Karpas-422 (cell line): ENCODE measurements around the gene PRPF40B. TPM values are rescaled to one million over a fixed set of nuclear protein-coding genes. Genes with fewer than 3 reads are reported as not detected.

Source experiments
- DNase-seq: peaks from one replicate; pipeline ENCODE4 v3.0.0-alpha.2; 2015
- H2AFZ ChIP-seq: fragments of 200-600 bp; sonication (generic); 2 replicates; pipeline ENCODE4 v1.6.1; 2014; ENCODE audit warnings: antibody characterized with exemption, low read length, mixed read lengths
- H3K27ac ChIP-seq: fragments of 200-600 bp; sonication (generic); 2 replicates; pipeline ENCODE4 v1.5.1; 2014; ENCODE audit warnings: mild to moderate bottlenecking, low read length, moderate library complexity
- H3K27me3 ChIP-seq: fragments of 200-600 bp; sonication (generic); 2 replicates; pipeline ENCODE4 v1.6.1; 2014; ENCODE audit warnings: low read length, mixed read lengths
- H3K36me3 ChIP-seq: fragments of 200-600 bp; sonication (generic); 2 replicates; pipeline ENCODE4 v1.6.1; 2014; ENCODE audit warnings: low read length, mixed read lengths; ENCODE audit not compliant: insufficient read depth
- H3K4me1 ChIP-seq: fragments of 200-600 bp; sonication (generic); 2 replicates; pipeline ENCODE4 v1.6.1; 2014; ENCODE audit warnings: mild to moderate bottlenecking, low read length, mixed read lengths
- H3K4me2 ChIP-seq: fragments of 200-600 bp; sonication (generic); 2 replicates; pipeline ENCODE4 v1.6.1; 2014; ENCODE audit warnings: low read length, low read depth, mild to moderate bottlenecking; ENCODE audit not compliant: poor library complexity, severe bottlenecking
- H3K4me3 ChIP-seq: fragments of 200-600 bp; sonication (generic); 2 replicates; pipeline ENCODE4 v1.5.1; 2014; ENCODE audit warnings: mild to moderate bottlenecking, antibody characterized with exemption, low read length, mixed read lengths
- H3K79me2 ChIP-seq: fragments of 200-600 bp; sonication (generic); 2 replicates; pipeline ENCODE4 v1.6.1; 2014; ENCODE audit warnings: mild to moderate bottlenecking, low read length, mixed read lengths
- H3K9ac ChIP-seq: fragments of 200-600 bp; sonication (generic); 2 replicates; pipeline ENCODE4 v1.6.0; 2014; ENCODE audit warnings: low read length
- H3K9me2 ChIP-seq: fragments of 200-600 bp; sonication (generic), shearing (Covaris generic); replicated peaks from 2 replicates; pipeline ENCODE4 v1.6.0; 2014; ENCODE audit warnings: mild to moderate bottlenecking, low read length, moderate library complexity; ENCODE audit not compliant: insufficient read depth
- H3K9me3 ChIP-seq: fragments of 300-700, 200-600 bp; sonication (generic); 2 replicates; pipeline ENCODE4 v1.6.1; 2014; ENCODE audit warnings: low read length, mixed read lengths
- H4K20me1 ChIP-seq: fragments of 200-600 bp; sonication (generic); 2 replicates; pipeline ENCODE4 v1.6.1; 2014; ENCODE audit warnings: mild to moderate bottlenecking, antibody characterized with exemption, low read length, low read depth; ENCODE audit not compliant: insufficient read depth
- total RNA-seq: library from RNA; depleted of rRNA; stranded (reverse); fragments of >200 nt; shearing (Covaris generic); gene quantifications from 2 replicates; pipeline ENCODE4 v1.2.3, GENCODE V29; 2014; ENCODE audit warnings: low replicate concordance

The PRPF40B gene
- total RNA-seq, 1 experiment from 2014 or later = 5.0 TPM

GRCh38 chr12:49683599-49684309 is 60.4 kb downstream of the PRPF40B start:
- Histone ChIP-seq H3K4me1 (no peaks in the 10 kb centered on the region; the same call in 1 of the 2 replicates), H4K20me1 (no peaks in the 10 kb centered on the region), H2AFZ (no peak overlapping the region), H3K27ac (no peak overlapping the region), H3K4me2 (no peak overlapping the region), H3K36me3 (no peaks in the 10 kb centered on the region), H3K79me2 (no peaks in the 10 kb centered on the region), H3K27me3 (no peaks in the 10 kb centered on the region), H3K9me2 (no peaks in the 10 kb centered on the region), H3K4me3 (no peak overlapping the region), H3K9ac (no peak overlapping the region), H3K9me3 (no peaks in the 10 kb centered on the region)
- no peak for DNase-seq

- H3K9me2 ChIP-seq = no peaks in the 10 kb centered on the region
- H3K79me2 ChIP-seq = no peaks in the 10 kb centered on the region
- H3K4me1 ChIP-seq = no peaks in the 10 kb centered on the region; the same call in 1 of the 2 replicates
- no peak overlapping the region for H3K27ac ChIP-seq
- H3K4me2 ChIP-seq = no peak overlapping the region
- H3K36me3 ChIP-seq = no peaks in the 10 kb centered on the region
- no peaks in the 10 kb centered on the region for H4K20me1 ChIP-seq
- H3K9ac ChIP-seq = no peak overlapping the region
- DNase-seq = no peak
- no peak overlapping the region for H2AFZ ChIP-seq
- H3K27me3 ChIP-seq = no peaks in the 10 kb centered on the region
- H3K9me3 ChIP-seq = no peaks in the 10 kb centered on the region
- H3K4me3 ChIP-seq = no peak overlapping the region
Measured at GRCh38 chr12:49684310-49684854, 61.0 kb downstream of the PRPF40B start.

GRCh38 chr12:49687941-49688340 is 64.6 kb downstream of the PRPF40B start:
- H3K9me3 ChIP-seq = no peaks in the 10 kb centered on the region
- no peak overlapping the region for H3K9ac ChIP-seq
- H3K9me2 ChIP-seq = no peaks in the 10 kb centered on the region
- no peaks in the 10 kb centered on the region for H3K36me3 ChIP-seq
- H4K20me1 ChIP-seq = no peaks in the 10 kb centered on the region; the same call in 1 of the 2 replicates
- H3K4me1 ChIP-seq = no peaks in the 10 kb centered on the region
- no peak overlapping the region for H3K4me3 ChIP-seq
- no peak overlapping the region for H3K27ac ChIP-seq
- H3K27me3 ChIP-seq = no peaks in the 10 kb centered on the region
- H3K4me2 ChIP-seq = no peak overlapping the region
- no peak overlapping the region for H2AFZ ChIP-seq
- DNase-seq = no peak
- no peaks in the 10 kb centered on the region for H3K79me2 ChIP-seq

- Histone ChIP-seq H3K27ac (no peak overlapping the region), H3K4me1 (no peaks in the 10 kb centered on the region), H3K4me3 (no peak overlapping the region)
Measured at GRCh38 chr12:49689237-49689636, 65.9 kb downstream of the PRPF40B start.

GRCh38 chr12:49689785-49690184 is 66.4 kb downstream of the PRPF40B start:
- H3K4me3 ChIP-seq = no peak overlapping the region
- no peak overlapping the region for H2AFZ ChIP-seq
- no peaks in the 10 kb centered on the region for H3K79me2 ChIP-seq
- no peak overlapping the region for H3K4me2 ChIP-seq
- no peaks in the 10 kb centered on the region for H3K9me2 ChIP-seq
- no peak overlapping the region for H3K27ac ChIP-seq
- DNase-seq = no peak
- no peaks in the 10 kb centered on the region for H3K36me3 ChIP-seq
- H3K4me1 ChIP-seq = no peaks in the 10 kb centered on the region
- H4K20me1 ChIP-seq = no peaks in the 10 kb centered on the region; the same call in 1 of the 2 replicates
- H3K9ac ChIP-seq = no peak overlapping the region
- no peaks in the 10 kb centered on the region for H3K27me3 ChIP-seq
- H3K9me3 ChIP-seq = no peaks in the 10 kb centered on the region

More at GRCh38 chr12:49689237-49689636, 65.9 kb downstream of the PRPF40B start:
- Histone ChIP-seq H2AFZ (no peak overlapping the region), H3K4me2 (no peak overlapping the region), H4K20me1 (no peaks in the 10 kb centered on the region; the same call in 1 of the 2 replicates), H3K9me3 (no peaks in the 10 kb centered on the region), H3K36me3 (no peaks in the 10 kb centered on the region), H3K9ac (no peak overlapping the region), H3K27me3 (no peaks in the 10 kb centered on the region), H3K9me2 (no peaks in the 10 kb centered on the region), H3K79me2 (no peaks in the 10 kb centered on the region)
- no peak for DNase-seq

- H3K4me2 ChIP-seq = no peak overlapping the region
Measured at GRCh38 chr12:49692851-49693250, 69.5 kb downstream of the PRPF40B start.

GRCh38 chr12:49693931-49694444 is 70.6 kb downstream of the PRPF40B start:
- Histone ChIP-seq H3K27ac (no peak overlapping the region), H3K36me3 (no peaks in the 10 kb centered on the region), H3K4me3 (no peak overlapping the region), H4K20me1 (no peaks in the 10 kb centered on the region; the same call in 1 of the 2 replicates), H3K9me2 (no peaks in the 10 kb centered on the region), H3K4me2 (no peak overlapping the region), H3K79me2 (no peaks in the 10 kb centered on the region), H3K27me3 (no peaks in the 10 kb centered on the region), H3K9ac (no peak overlapping the region), H2AFZ (no peak overlapping the region), H3K4me1 (peaks cover 16% of the 10 kb centered on the region), H3K9me3 (no peaks in the 10 kb centered on the region)
- DNase-seq = no peak

More at GRCh38 chr12:49692851-49693250, 69.5 kb downstream of the PRPF40B start:
- no peak overlapping the region for H2AFZ ChIP-seq
- H3K79me2 ChIP-seq = no peaks in the 10 kb centered on the region
- no peak overlapping the region for H3K27ac ChIP-seq
- H4K20me1 ChIP-seq = no peaks in the 10 kb centered on the region; the same call in 1 of the 2 replicates
- H3K36me3 ChIP-seq = no peaks in the 10 kb centered on the region
- DNase-seq = no peak
- H3K9ac ChIP-seq = no peak overlapping the region
- no peaks in the 10 kb centered on the region for H3K9me3 ChIP-seq
- no peaks in the 10 kb centered on the region for H3K9me2 ChIP-seq
- no peak overlapping the region for H3K4me3 ChIP-seq
- H3K4me1 ChIP-seq = peaks cover 5% of the 10 kb centered on the region
- H3K27me3 ChIP-seq = no peaks in the 10 kb centered on the region
